ENCODE measurements around the gene MYBPC3. TPM values are rescaled to one million over a fixed set of nuclear protein-coding genes. Genes with fewer than 3 reads are reported as not detected.

The MYBPC3 gene
- polyA plus RNA-seq, 2 donors: 0.04 to 0.08 TPM

- Histone ChIP-seq H3K9me3 (ENCODE audit: control insufficient read depth in 2 of 2, insufficient read depth in 1 of 2, low read depth in 1 of 2, low read length in 1 of 2) (no peaks in the 10 kb centered on the region), H3K27me3 (ENCODE audit: control insufficient read depth in 1 of 2, insufficient read depth in 2 of 2, low read length in 2 of 2) (no peaks in the 10 kb centered on the region), H3K4me1 (ENCODE audit: control insufficient read depth in 2 of 2, insufficient read depth in 2 of 2, low read length in 1 of 2) (peaks cover 0 to 7% of the 10 kb centered on the region in 2 donors), H3K4me3 (ENCODE audit: low read depth in 1 of 2, low read length in 2 of 2) (no peak overlapping the region), H3K27ac (ENCODE audit: low read depth in 2 of 2, low read length in 1 of 2) (no peak overlapping the region), H3K36me3 (ENCODE audit: control insufficient read depth in 2 of 2, insufficient read depth in 2 of 2, low read length in 1 of 2) (no peaks in the 10 kb centered on the region)
- 86 to 87% methylated on average over 7 of the region's 7 CpGs for whole genome bisulfite sequencing, 2 donors
Observed at GRCh38 chr11:47359162-47359561, 6.7 kb upstream of the MYBPC3 start.

- Histone ChIP-seq H3K4me1 (ENCODE audit: control insufficient read depth in 2 of 2, insufficient read depth in 2 of 2, low read length in 1 of 2) (peaks cover 0 to 7% of the 10 kb centered on the region in 2 donors), H3K4me3 (ENCODE audit: low read depth in 1 of 2, low read length in 2 of 2) (no peak overlapping the region), H3K27ac (ENCODE audit: low read depth in 2 of 2, low read length in 1 of 2) (no peak overlapping the region), H3K9me3 (ENCODE audit: control insufficient read depth in 2 of 2, insufficient read depth in 1 of 2, low read depth in 1 of 2, low read length in 1 of 2) (no peaks in the 10 kb centered on the region), H3K36me3 (ENCODE audit: control insufficient read depth in 2 of 2, insufficient read depth in 2 of 2, low read length in 1 of 2) (no peaks in the 10 kb centered on the region), H3K27me3 (ENCODE audit: control insufficient read depth in 1 of 2, insufficient read depth in 2 of 2, low read length in 2 of 2) (no peaks in the 10 kb centered on the region)
- 82 to 85% methylated on average over 14 of the region's 14 CpGs for WGBS, 2 donors
Observed at GRCh38 chr11:47358731-47359051, 6.2 kb upstream of the MYBPC3 start.

GRCh38 chr11:47357985-47358730 is 5.7 kb upstream of the MYBPC3 start:
- H3K4me1 ChIP-seq (ENCODE audit: control insufficient read depth in 2 of 2, insufficient read depth in 2 of 2, low read length in 1 of 2): peaks cover 0 to 7% of the 10 kb centered on the region in 2 donors
- H3K4me3 ChIP-seq (ENCODE audit: low read depth in 1 of 2, low read length in 2 of 2): no peak overlapping the region
- H3K27ac ChIP-seq (ENCODE audit: low read depth in 2 of 2, low read length in 1 of 2): no peak overlapping the region
- H3K27me3 ChIP-seq (ENCODE audit: control insufficient read depth in 1 of 2, insufficient read depth in 2 of 2, low read length in 2 of 2): no peaks in the 10 kb centered on the region
- H3K9me3 ChIP-seq (ENCODE audit: control insufficient read depth in 2 of 2, insufficient read depth in 1 of 2, low read depth in 1 of 2, low read length in 1 of 2): no peaks in the 10 kb centered on the region
- H3K36me3 ChIP-seq (ENCODE audit: control insufficient read depth in 2 of 2, insufficient read depth in 2 of 2, low read length in 1 of 2): no peaks in the 10 kb centered on the region
- 89 to 94% methylated on average over 6 of the region's 6 CpGs for WGBS, 2 donors

- H3K36me3 ChIP-seq (ENCODE audit: control insufficient read depth in 2 of 2, insufficient read depth in 2 of 2, low read length in 1 of 2): no peaks in the 10 kb centered on the region
- H3K27ac ChIP-seq (ENCODE audit: low read depth in 2 of 2, low read length in 1 of 2): no peak overlapping the region
- no peaks in the 10 kb centered on the region for H3K27me3 ChIP-seq (ENCODE audit: control insufficient read depth in 1 of 2, insufficient read depth in 2 of 2, low read length in 2 of 2)
- H3K4me1 ChIP-seq (ENCODE audit: control insufficient read depth in 2 of 2, insufficient read depth in 2 of 2, low read length in 1 of 2): peaks cover 0 to 7% of the 10 kb centered on the region in 2 donors
- 85 to 97% methylated on average over 1 of the region's 1 CpG for WGBS, 2 donors
- H3K9me3 ChIP-seq (ENCODE audit: control insufficient read depth in 2 of 2, insufficient read depth in 1 of 2, low read depth in 1 of 2, low read length in 1 of 2): no peaks in the 10 kb centered on the region
- H3K4me3 ChIP-seq (ENCODE audit: low read depth in 1 of 2, low read length in 2 of 2): no peak overlapping the region
Observed at GRCh38 chr11:47356998-47357329, 4.5 kb upstream of the MYBPC3 start.

GRCh38 chr11:47356129-47356997 is 3.9 kb upstream of the MYBPC3 start:
- H3K9me3 ChIP-seq (ENCODE audit: control insufficient read depth in 2 of 2, insufficient read depth in 1 of 2, low read depth in 1 of 2, low read length in 1 of 2): no peaks in the 10 kb centered on the region
- H3K27ac ChIP-seq (ENCODE audit: low read depth in 2 of 2, low read length in 1 of 2): no peak overlapping the region
- no peaks in the 10 kb centered on the region for H3K36me3 ChIP-seq (ENCODE audit: control insufficient read depth in 2 of 2, insufficient read depth in 2 of 2, low read length in 1 of 2)
- no peaks in the 10 kb centered on the region for H3K27me3 ChIP-seq (ENCODE audit: control insufficient read depth in 1 of 2, insufficient read depth in 2 of 2, low read length in 2 of 2)
- H3K4me3 ChIP-seq (ENCODE audit: low read depth in 1 of 2, low read length in 2 of 2): no peak overlapping the region
- peaks cover 0 to 7% of the 10 kb centered on the region in 2 donors for H3K4me1 ChIP-seq (ENCODE audit: control insufficient read depth in 2 of 2, insufficient read depth in 2 of 2, low read length in 1 of 2)
- WGBS, 2 donors: 92% methylated on average over 9 of the region's 9 CpGs

- no peaks in the 10 kb centered on the region for H3K36me3 ChIP-seq (ENCODE audit: control insufficient read depth in 2 of 2, insufficient read depth in 2 of 2, low read length in 1 of 2)
- H3K4me1 ChIP-seq (ENCODE audit: control insufficient read depth in 2 of 2, insufficient read depth in 2 of 2, low read length in 1 of 2): peaks cover 0 to 7% of the 10 kb centered on the region in 2 donors
- H3K9me3 ChIP-seq (ENCODE audit: control insufficient read depth in 2 of 2, insufficient read depth in 1 of 2, low read depth in 1 of 2, low read length in 1 of 2): no peaks in the 10 kb centered on the region
- peak overlapping the region; percentile 38 to 52 for H3K4me3 ChIP-seq (ENCODE audit: low read depth in 1 of 2, low read length in 2 of 2)
- 26 to 29% methylated on average over 45 to 47 of the region's 47 CpGs for WGBS, 2 donors
- H3K27me3 ChIP-seq (ENCODE audit: control insufficient read depth in 1 of 2, insufficient read depth in 2 of 2, low read length in 2 of 2): no peaks in the 10 kb centered on the region
- H3K27ac ChIP-seq (ENCODE audit: low read depth in 2 of 2, low read length in 1 of 2): no peak overlapping the region
Observed at GRCh38 chr11:47355283-47356128, 3.0 kb upstream of the MYBPC3 start.

- no peaks in the 10 kb centered on the region for H3K9me3 ChIP-seq (ENCODE audit: control insufficient read depth in 2 of 2, insufficient read depth in 1 of 2, low read depth in 1 of 2, low read length in 1 of 2)
- H3K36me3 ChIP-seq (ENCODE audit: control insufficient read depth in 2 of 2, insufficient read depth in 2 of 2, low read length in 1 of 2): no peaks in the 10 kb centered on the region
- peaks cover 0 to 7% of the 10 kb centered on the region in 2 donors for H3K4me1 ChIP-seq (ENCODE audit: control insufficient read depth in 2 of 2, insufficient read depth in 2 of 2, low read length in 1 of 2)
- peak overlapping the region; percentile 38 to 52 for H3K4me3 ChIP-seq (ENCODE audit: low read depth in 1 of 2, low read length in 2 of 2)
- 20 to 23% methylated on average over 14 to 32 of the region's 32 CpGs for WGBS, 2 donors
- H3K27me3 ChIP-seq (ENCODE audit: control insufficient read depth in 1 of 2, insufficient read depth in 2 of 2, low read length in 2 of 2): no peaks in the 10 kb centered on the region
- H3K27ac ChIP-seq (ENCODE audit: low read depth in 2 of 2, low read length in 1 of 2): no peak overlapping the region
Observed at GRCh38 chr11:47354913-47355282, 2.4 kb upstream of the MYBPC3 start.

GRCh38 chr11:47353978-47354774 is 1.7 kb upstream of the MYBPC3 start:
- Histone ChIP-seq H3K27me3 (ENCODE audit: control insufficient read depth in 1 of 2, insufficient read depth in 2 of 2, low read length in 2 of 2) (no peaks in the 10 kb centered on the region), H3K4me1 (ENCODE audit: control insufficient read depth in 2 of 2, insufficient read depth in 2 of 2, low read length in 1 of 2) (peaks cover 0 to 7% of the 10 kb centered on the region in 2 donors), H3K36me3 (ENCODE audit: control insufficient read depth in 2 of 2, insufficient read depth in 2 of 2, low read length in 1 of 2) (no peaks in the 10 kb centered on the region), H3K27ac (ENCODE audit: low read depth in 2 of 2, low read length in 1 of 2) (no peak overlapping the region), H3K9me3 (ENCODE audit: control insufficient read depth in 2 of 2, insufficient read depth in 1 of 2, low read depth in 1 of 2, low read length in 1 of 2) (no peaks in the 10 kb centered on the region), H3K4me3 (ENCODE audit: low read depth in 1 of 2, low read length in 2 of 2) (no peak overlapping the region)
- WGBS, 2 donors: 87 to 88% methylated on average over 15 of the region's 15 CpGs
